T-helper 2 cell treated with Interferon-gamma antibody and Interleukin-4, amounts not matched to agents 5 μg/mL and 100 μg/mL, for 36 hours (primary cell): ENCODE results near the gene AGA.

ENCODE experiments used
- DNase-seq: peaks from one replicate; pipeline ENCODE4 v3.0.0; 2021; ENCODE audit warnings: low spot score
- H3K27ac Mint-ChIP-seq: one replicate; pipeline ENCODE4 v1.8.0; 2021; ENCODE audit warnings: mild to moderate bottlenecking, mixed read lengths
- H3K27me3 Mint-ChIP-seq: one replicate; pipeline ENCODE4 v1.8.0; 2021; ENCODE audit warnings: low read depth, mixed read lengths
- H3K36me3 Mint-ChIP-seq: one replicate; pipeline ENCODE4 v1.8.0; 2021; ENCODE audit warnings: low read depth, mixed read lengths
- H3K4me1 Mint-ChIP-seq: one replicate; pipeline ENCODE4 v1.8.0; 2021; ENCODE audit warnings: low read depth, mixed read lengths
- H3K4me3 Mint-ChIP-seq: one replicate; pipeline ENCODE4 v1.8.0; 2022; ENCODE audit warnings: mild to moderate bottlenecking, moderate library complexity, mixed read lengths
- H3K9me3 Mint-ChIP-seq: one replicate; pipeline ENCODE4 v1.8.0; 2021; ENCODE audit warnings: mixed read lengths

The AGA gene

DNA sequence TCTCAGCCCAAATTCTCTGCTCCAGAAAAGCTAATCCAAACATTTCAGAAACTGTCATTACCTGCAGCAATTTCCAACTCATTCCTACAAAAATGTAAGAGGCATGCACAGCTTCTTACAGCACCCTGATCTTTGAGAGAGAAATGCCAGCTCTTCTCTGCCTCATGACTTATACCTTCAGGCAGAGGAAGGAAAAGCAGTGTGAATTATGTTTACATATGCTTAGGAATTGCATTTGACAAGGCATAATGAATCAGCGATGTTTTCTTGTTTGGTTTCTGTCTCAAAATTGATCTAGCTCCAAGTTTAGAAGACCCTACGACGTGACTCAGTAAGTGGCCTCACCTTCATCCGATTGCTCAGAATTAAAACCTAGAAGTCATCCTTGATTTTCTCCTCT is 21.8 kb upstream of the AGA start:
- Mint-ChIP-seq H3K27me3 (no peaks in the 10 kb centered on the region), H3K4me3 (no peak overlapping the region), H3K9me3 (no peaks in the 10 kb centered on the region), H3K27ac (no peak overlapping the region), H3K4me1 (peaks cover 3% of the 10 kb centered on the region), H3K36me3 (no peaks in the 10 kb centered on the region)
- no peak for DNase-seq

DNA sequence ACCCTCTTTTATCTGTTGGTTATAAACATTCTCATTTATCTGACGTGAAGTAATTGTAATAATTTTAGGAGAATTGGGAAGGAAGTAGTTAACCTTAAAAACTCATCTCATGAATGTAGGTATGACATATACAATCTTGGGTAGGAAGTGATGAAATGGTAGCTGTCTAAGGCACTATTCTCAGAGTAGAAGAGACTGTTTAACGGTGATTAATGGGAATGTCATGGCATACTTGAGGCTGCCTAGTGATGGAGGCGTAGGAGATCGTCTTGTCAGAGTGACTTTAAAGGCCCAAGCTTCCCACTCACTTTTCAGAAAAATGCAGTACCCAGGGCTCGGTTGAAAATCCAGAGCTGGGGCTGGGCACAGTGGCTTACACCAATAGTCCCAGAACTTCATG is 19.4 kb upstream of the AGA start:
- Mint-ChIP-seq H3K9me3 (no peaks in the 10 kb centered on the region), H3K4me1 (no peaks in the 10 kb centered on the region), H3K36me3 (no peaks in the 10 kb centered on the region), H3K27me3 (no peaks in the 10 kb centered on the region), H3K27ac (no peak overlapping the region), H3K4me3 (no peak overlapping the region)
- no peak for DNase-seq

DNA sequence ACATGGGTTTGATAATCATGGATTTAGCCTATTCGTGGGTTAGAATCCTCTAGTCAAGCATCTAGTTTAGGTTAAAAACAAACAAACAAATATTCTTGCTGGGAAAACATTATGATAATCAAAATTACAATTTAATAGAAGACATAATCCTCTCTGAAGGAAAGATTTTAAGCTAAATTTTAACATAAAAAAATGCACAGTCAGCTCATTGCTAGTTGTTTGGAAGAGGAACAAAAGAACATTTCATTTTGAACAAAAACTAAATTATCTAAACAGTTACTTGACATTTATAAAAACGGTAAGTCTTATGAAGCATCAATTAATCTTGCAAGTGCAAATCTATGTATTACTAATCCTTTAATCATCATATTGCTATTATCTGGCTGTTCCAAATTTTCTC is 18.2 kb upstream of the AGA start:
- Mint-ChIP-seq H3K9me3 (no peaks in the 10 kb centered on the region), H3K27ac (no peak overlapping the region), H3K36me3 (no peaks in the 10 kb centered on the region), H3K4me1 (no peaks in the 10 kb centered on the region), H3K27me3 (no peaks in the 10 kb centered on the region), H3K4me3 (no peak overlapping the region)
- no peak for DNase-seq

DNA sequence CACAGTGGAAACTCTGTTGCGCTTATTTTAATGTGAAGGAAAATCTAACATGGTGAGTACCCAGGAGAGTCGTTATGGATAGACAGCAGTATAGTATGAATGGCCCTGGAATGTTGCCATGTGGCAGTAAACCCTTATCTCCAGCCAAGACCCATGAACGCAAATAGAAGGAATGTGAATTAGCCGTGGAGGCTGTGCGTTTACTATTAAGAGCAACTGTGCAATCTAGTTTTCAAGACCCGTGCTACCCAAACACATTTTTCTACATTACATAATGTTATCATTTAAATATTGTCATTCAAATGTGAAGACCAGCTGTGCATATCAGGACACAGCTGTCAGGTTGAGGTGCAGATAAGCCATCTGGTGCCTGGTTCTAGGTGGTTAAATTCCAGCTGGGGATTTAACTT is 13.3 kb upstream of the AGA start:
- Mint-ChIP-seq H3K36me3 (no peaks in the 10 kb centered on the region), H3K27ac (no peak overlapping the region), H3K4me1 (peaks cover 2% of the 10 kb centered on the region), H3K27me3 (no peaks in the 10 kb centered on the region), H3K9me3 (no peaks in the 10 kb centered on the region), H3K4me3 (no peak overlapping the region)
- no peak for DNase-seq

DNA sequence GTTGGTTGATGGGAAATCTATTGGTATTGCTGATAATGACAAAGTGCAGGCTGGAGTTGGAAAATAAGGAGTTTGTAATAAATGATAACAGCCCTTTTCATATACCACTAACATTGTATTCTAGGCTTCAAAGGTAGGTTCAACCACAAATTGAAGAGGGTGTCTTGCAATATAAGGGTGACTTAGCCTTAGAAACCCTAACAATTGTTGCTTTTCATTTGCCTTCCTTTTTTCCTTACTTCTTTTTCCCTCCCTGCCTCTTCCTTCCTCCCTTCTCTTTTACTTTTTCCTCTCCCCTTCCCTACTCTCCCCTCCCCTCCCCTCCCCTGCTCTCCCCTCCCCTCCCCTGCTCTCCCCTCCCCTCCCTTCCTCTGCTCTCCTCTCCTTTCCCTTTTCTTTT is 10.9 kb upstream of the AGA start:
- H3K36me3 Mint-ChIP-seq = no peaks in the 10 kb centered on the region
- H3K27me3 Mint-ChIP-seq = no peaks in the 10 kb centered on the region
- H3K4me1 Mint-ChIP-seq = peaks cover 11% of the 10 kb centered on the region
- H3K27ac Mint-ChIP-seq = no peak overlapping the region
- H3K9me3 Mint-ChIP-seq = no peaks in the 10 kb centered on the region
- H3K4me3 Mint-ChIP-seq = no peak overlapping the region
- DNase-seq = no peak

DNA sequence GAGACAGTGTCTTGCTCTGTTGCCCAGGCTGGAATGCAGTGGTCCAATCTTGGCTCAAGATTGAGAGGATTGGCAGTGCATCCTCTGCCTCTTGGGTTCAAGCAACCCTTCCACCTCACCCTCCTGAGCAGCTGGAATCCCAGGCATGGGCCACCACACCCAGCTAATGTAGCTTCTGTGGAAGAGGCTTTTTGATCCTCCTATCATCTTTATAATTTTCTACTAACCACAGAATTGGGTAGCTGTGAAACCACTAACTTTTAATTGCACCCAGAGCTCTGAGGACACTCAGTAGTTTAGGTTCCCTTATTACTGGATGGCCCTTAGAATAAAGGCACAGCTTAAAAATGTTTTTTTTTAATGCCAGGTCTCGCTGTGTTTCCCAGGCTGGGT is 8.9 kb upstream of the AGA start:
- Mint-ChIP-seq H3K36me3 (no peaks in the 10 kb centered on the region), H3K4me1 (peaks cover 20% of the 10 kb centered on the region), H3K4me3 (no peak overlapping the region), H3K9me3 (no peaks in the 10 kb centered on the region), H3K27ac (no peak overlapping the region), H3K27me3 (no peaks in the 10 kb centered on the region)
- DNase-seq = no peak

DNA sequence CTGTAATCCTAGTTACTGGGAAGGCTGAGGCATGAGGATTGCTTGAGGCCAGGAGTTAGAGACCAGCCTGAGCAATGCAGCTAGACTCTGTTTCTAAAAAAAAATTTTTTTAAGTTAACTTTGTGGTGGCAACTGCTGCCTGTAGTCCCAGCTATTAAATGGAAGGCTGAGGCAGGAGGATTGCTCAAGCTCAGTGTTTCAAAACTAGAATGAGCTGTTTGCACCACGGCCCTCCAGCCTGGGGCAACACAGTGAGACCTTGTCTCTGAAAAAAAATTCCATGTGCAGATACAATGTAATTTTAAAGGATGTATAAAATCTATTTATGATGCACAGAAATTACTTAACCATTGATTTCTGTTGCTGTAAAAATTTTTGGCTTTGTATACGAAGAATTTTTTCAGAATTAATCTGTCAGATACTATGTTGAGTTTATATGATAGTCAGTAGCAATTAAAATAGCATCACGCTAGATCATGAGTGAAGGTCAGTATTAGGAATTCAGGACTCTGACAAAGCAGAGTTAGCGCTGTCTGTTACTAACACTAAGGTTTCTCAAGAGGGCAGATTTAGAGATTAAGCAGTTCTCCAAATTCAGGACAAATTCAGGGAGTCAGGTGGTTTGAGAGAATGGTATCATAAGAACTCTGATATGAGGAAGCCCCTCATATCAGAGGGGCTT is 8.3 kb upstream of the AGA start:
- Mint-ChIP-seq H3K4me1 (peaks cover 21% of the 10 kb centered on the region), H3K27me3 (no peaks in the 10 kb centered on the region), H3K27ac (no peak overlapping the region), H3K36me3 (no peaks in the 10 kb centered on the region), H3K9me3 (no peaks in the 10 kb centered on the region), H3K4me3 (no peak overlapping the region)
- DNase-seq = no peak

DNA sequence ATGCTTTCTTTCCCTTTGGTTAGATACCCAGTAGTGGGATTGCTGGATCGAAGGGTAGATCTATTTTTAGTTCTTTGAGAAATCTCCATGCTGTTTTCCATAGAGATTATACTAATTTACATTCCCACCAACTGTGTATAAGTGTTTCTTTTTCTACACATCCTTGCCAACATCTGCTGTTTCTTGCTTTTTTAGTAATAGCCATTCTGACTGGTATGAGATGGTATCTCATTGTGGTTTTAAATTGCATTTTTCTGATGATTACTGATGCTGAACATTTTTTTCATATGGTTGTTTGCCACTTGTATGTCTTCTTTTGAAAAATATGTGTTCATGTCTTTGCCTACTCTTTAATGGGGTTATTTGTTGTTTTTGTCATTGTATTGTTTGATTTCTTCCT is 6.6 kb upstream of the AGA start:
- Mint-ChIP-seq H3K9me3 (no peaks in the 10 kb centered on the region), H3K27ac (no peak overlapping the region), H3K4me1 (peaks cover 25% of the 10 kb centered on the region), H3K36me3 (peaks cover 1% of the 10 kb centered on the region), H3K27me3 (no peaks in the 10 kb centered on the region), H3K4me3 (no peak overlapping the region)
- DNase-seq = no peak

DNA sequence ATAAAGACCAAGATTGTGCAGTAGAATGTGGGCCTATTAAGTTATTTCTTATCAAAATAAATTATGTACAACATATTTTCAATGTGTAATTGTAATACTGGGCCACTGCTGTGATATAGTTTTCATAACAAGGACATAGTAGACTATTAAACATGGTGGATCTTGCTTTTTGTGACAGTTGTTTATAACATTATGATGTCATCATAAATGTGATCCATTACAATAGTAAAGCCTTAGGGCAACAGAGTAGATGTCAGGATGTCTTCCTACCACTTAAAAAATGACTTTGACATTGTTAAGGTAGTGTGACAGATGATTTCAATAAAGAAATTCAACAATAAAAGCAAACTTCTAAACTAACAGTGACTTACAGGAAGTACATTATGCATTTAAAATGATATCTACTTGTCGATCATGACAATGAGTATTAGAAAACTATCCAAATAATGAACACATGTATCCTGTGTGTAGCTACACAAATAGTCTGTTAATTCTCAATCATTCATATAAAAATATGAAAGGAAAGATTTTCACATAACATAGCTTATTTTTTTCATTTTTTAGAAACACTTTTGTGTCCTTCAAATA is 5.3 kb upstream of the AGA start:
- DNase-seq = no peak
- H3K4me1 Mint-ChIP-seq = peaks cover 29% of the 10 kb centered on the region
- H3K9me3 Mint-ChIP-seq = no peaks in the 10 kb centered on the region
- no peaks in the 10 kb centered on the region for H3K27me3 Mint-ChIP-seq
- no peak overlapping the region for H3K4me3 Mint-ChIP-seq
- H3K27ac Mint-ChIP-seq = no peak overlapping the region
- peaks cover 1% of the 10 kb centered on the region for H3K36me3 Mint-ChIP-seq

DNA sequence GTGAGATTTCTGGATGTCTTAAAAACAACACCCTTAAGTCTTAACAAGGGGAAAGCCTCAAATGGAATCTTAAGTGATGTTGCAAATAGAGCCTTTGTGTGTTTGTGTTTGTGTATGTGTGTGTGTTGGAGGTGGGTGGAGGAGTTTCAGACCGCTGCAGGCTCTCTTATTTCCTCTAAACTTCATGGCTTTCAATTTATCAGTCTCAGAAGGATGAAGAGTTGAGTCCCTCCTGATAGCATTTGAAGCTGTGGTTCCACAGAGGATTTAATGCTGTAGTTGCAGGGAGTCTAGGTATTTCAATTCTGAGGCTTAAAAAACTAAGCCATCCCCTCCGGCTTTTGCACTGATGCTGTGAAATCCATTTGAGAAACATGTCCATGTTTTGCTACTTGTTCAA is 4.3 kb upstream of the AGA start:
- peaks cover 1% of the 10 kb centered on the region for H3K36me3 Mint-ChIP-seq
- peaks cover 29% of the 10 kb centered on the region for H3K4me1 Mint-ChIP-seq
- H3K27me3 Mint-ChIP-seq = no peaks in the 10 kb centered on the region
- no peak for DNase-seq
- no peak overlapping the region for H3K4me3 Mint-ChIP-seq
- H3K27ac Mint-ChIP-seq = no peak overlapping the region
- no peaks in the 10 kb centered on the region for H3K9me3 Mint-ChIP-seq

DNA sequence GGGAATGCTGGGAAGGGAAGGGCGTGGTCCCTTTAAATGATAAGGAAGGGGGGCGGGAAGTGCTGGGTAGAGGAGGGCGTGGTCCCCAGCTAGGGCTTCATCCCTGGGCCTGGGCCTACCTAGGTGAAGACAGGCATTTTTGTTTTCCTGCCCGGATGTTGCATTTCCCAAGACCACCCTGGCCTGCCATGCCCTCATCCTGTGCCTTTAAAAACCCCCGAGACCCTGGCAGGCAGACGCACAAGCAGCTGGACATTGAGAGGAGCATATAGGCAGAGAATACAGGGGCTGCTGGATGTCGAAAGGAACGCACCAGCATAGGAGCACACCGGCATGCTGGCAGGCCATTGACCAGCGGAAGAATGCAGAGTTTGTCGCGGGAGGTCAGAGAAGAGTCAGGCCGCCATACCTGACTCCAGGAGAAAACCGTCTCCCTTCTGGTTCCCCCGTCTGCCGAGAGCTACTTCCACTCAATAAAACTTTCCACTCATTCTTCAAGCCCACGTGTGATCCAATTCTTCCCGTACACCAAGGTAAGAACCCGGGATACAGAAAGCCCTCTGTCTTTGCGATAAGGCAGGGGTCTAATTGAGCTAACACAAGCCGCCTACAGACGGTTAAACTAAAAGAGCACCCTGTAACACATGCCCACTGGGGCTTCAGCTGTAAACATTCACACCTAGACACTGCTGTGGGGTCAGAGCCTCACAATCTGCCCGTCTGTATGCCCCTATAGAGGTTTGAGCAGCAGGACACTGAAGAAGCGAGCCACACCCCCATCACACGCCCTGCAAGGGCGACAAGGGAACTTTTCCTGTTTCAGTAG is 2.9 kb upstream of the AGA start:
- DNase-seq = no peak
- Mint-ChIP-seq H3K4me1 (peaks cover 35% of the 10 kb centered on the region), H3K27ac (no peak overlapping the region), H3K4me3 (peak overlapping the region; percentile 28), H3K9me3 (no peaks in the 10 kb centered on the region), H3K27me3 (no peaks in the 10 kb centered on the region), H3K36me3 (peaks cover 2% of the 10 kb centered on the region)

DNA sequence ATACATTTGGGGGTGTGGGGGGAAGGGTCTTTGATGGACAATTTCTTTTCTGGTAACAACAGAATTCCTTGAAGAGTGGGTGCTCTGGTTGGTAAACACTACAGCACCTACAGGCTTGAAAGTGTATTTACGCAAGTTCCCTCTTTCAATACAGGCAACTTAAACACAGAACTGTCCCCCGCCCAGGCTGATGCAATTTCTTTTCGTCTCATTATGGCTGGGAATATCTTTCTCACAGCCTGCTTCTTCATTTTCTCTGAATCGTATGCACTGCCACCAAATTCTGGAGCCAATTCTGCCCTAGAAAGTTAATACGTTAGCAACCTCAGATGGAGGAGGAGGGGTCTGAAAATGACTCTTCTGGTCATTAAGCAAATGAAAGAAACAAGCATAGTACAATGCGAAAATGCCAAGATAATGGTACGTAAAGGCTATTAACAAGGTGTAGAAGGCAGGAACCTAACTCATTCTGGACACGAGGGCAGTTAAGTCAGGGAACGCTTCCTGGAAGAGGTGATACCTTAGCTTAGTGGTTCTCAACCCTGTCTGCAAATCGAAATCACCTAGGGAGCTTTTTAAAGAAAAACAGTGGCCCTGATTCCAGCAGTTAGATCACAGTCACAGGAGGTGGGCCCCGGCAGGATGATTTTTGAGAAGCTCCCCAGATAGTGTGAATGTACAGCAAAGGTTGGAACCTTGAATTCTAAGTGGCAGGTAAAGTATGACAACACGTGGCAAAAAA is 1.0 kb downstream of the AGA start:
- Mint-ChIP-seq H3K27ac (peak overlapping the region; percentile 95), H3K27me3 (no peaks in the 10 kb centered on the region), H3K36me3 (peaks cover 13% of the 10 kb centered on the region), H3K9me3 (no peaks in the 10 kb centered on the region), H3K4me3 (peak overlapping the region; percentile 89), H3K4me1 (peaks cover 20% of the 10 kb centered on the region)
- DNase-seq = no peak

DNA sequence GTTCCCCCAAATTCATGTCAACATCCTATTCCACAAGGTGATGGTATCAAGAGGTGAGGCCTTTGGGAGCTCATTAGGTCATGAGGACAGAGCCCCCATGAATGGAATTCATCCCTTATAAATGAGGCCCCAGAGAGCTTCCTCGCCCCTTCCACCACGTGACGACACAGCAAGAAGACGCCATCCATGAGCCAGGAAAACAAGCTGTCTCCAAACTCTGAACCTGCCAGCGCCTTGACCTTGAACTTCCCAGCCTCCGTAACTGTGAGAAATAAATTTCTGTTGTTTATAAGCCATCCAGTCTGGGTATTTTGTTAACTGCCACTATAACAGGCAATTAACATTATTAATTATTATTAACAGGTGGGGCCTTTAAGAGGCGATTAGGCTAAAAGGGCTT is 5.8 kb downstream of the AGA start:
- Mint-ChIP-seq H3K9me3 (no peaks in the 10 kb centered on the region), H3K27me3 (no peaks in the 10 kb centered on the region), H3K36me3 (peaks cover 41% of the 10 kb centered on the region), H3K4me1 (peaks cover 12% of the 10 kb centered on the region), H3K4me3 (no peak overlapping the region), H3K27ac (no peak overlapping the region)
- DNase-seq = no peak

DNA sequence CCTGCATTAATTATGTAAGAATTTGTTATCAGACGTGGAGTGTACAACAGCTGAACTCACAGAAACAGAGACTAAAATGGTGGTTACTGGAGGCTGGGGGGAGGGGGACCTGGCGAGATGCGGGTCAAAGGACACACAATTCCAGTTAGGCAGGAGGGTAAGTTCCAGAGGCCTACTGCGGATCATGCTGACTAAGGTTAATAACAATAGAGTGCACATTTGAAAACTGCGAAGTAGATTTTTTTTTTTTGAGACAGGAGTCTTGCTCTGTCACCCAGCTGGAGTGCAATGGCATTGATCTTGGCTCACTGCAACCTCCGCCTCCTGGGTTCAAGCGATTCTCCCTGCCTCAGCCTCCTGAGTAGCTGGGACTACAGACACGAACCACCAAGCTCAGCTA is 7.6 kb downstream of the AGA start:
- DNase-seq = no peak
- H3K27me3 Mint-ChIP-seq = no peaks in the 10 kb centered on the region
- H3K4me1 Mint-ChIP-seq = peaks cover 2% of the 10 kb centered on the region
- H3K27ac Mint-ChIP-seq = no peak overlapping the region
- H3K9me3 Mint-ChIP-seq = no peaks in the 10 kb centered on the region
- no peak overlapping the region for H3K4me3 Mint-ChIP-seq
- H3K36me3 Mint-ChIP-seq = peaks cover 41% of the 10 kb centered on the region
